HG03354 (cell line): Measurements from ENCODE around the gene RALGAPA1.
"Not testable (repeated sequence)": the region's sequence is repeated elsewhere in the genome, so short reads cannot be mapped to it uniquely, and the experiment has no call there.

Experiments
- ATAC-seq: cut with Tn5 transposase; IDR thresholded peaks from one replicate; pipeline ENCODE4 v1.9.1; 2021; ENCODE audit warnings: mild to moderate bottlenecking; ENCODE audit not compliant: unreplicated experiment, poor library complexity, severe bottlenecking

The RALGAPA1 gene

GRCh38 chr14:35643513-35643912, 165.6 kb downstream of the RALGAPA1 start:
- no peak for ATAC-seq

- no peak for ATAC-seq
These were observed 171.2 kb downstream of the RALGAPA1 start for GRCh38 chr14:35637851-35638250.

- no peak for ATAC-seq
These were observed 171.8 kb downstream of the RALGAPA1 start for GRCh38 chr14:35637269-35637668.

GRCh38 chr14:35632676-35633075, 176.4 kb downstream of the RALGAPA1 start:
- no peak for ATAC-seq

GRCh38 chr14:35632271-35632670, 176.8 kb downstream of the RALGAPA1 start:
- ATAC-seq: no peak

GRCh38 chr14:35631071-35631805, 177.9 kb downstream of the RALGAPA1 start:
- ATAC-seq: no peak

GRCh38 chr14:35628989-35629388, 180.1 kb downstream of the RALGAPA1 start:
- ATAC-seq: no peak

- ATAC-seq: not testable (repeated sequence)
These were observed 182.1 kb downstream of the RALGAPA1 start for GRCh38 chr14:35626947-35627346.

GRCh38 chr14:35621996-35622395, 187.1 kb downstream of the RALGAPA1 start:
- ATAC-seq: not testable (repeated sequence)

- not testable (repeated sequence) for ATAC-seq
These were observed 189.1 kb downstream of the RALGAPA1 start for GRCh38 chr14:35619998-35620397.

- not testable (repeated sequence) for ATAC-seq
These were observed 189.6 kb downstream of the RALGAPA1 start for GRCh38 chr14:35619461-35619860.

GRCh38 chr14:35617500-35617899, 191.6 kb downstream of the RALGAPA1 start:
- ATAC-seq: no peak

GRCh38 chr14:35607380-35607779, 201.7 kb downstream of the RALGAPA1 start:
- no peak for ATAC-seq

- no peak for ATAC-seq
These were observed 208.8 kb downstream of the RALGAPA1 start for GRCh38 chr14:35600253-35600652.

- no peak for ATAC-seq
These were observed 214.5 kb downstream of the RALGAPA1 start for GRCh38 chr14:35594616-35595015.

GRCh38 chr14:35587373-35587772, 221.7 kb downstream of the RALGAPA1 start:
- ATAC-seq: not testable (repeated sequence)

GRCh38 chr14:35578639-35579038, 230.5 kb downstream of the RALGAPA1 start:
- ATAC-seq: no peak

- no peak for ATAC-seq
These were observed 231.0 kb downstream of the RALGAPA1 start for GRCh38 chr14:35578135-35578534.

GRCh38 chr14:35576856-35577255, 232.2 kb downstream of the RALGAPA1 start:
- no peak for ATAC-seq

GRCh38 chr14:35576260-35576659, 232.8 kb downstream of the RALGAPA1 start:
- ATAC-seq: no peak

- no peak for ATAC-seq
These were observed 235.2 kb downstream of the RALGAPA1 start for GRCh38 chr14:35573911-35574310.

- no peak for ATAC-seq
These were observed 237.5 kb downstream of the RALGAPA1 start for GRCh38 chr14:35571598-35571997.
